K562 (cell line): ENCODE data around the gene NR2F1. TPM values are rescaled to one million over a fixed set of nuclear protein-coding genes. Genes with fewer than 3 reads are reported as not detected.

Source experiments
- C11orf30 ChIP-seq: fragments of 450-650 bp; IDR thresholded peaks from 2 replicates; pipeline ENCODE4 v1.6.1; 2016; ENCODE audit warnings: low read depth, mild to moderate bottlenecking
- HNRNPH1 ChIP-seq: fragments of 200-400 bp; formaldehyde crosslinking; optimal IDR thresholded peaks from 2 replicates; pipeline ENCODE3; 2017; ENCODE audit warnings: low read depth, mild to moderate bottlenecking, low read length, moderate library complexity
- JUND ChIP-seq, 2 experiments: IDR thresholded peaks; 2 replicates in 1 of 2; 3 replicates in 1 of 2; pipeline ENCODE4 v1.6.1; 2011; ENCODE audit warnings: borderline replicate concordance in 2 of 2, low read depth in 2 of 2, low read length in 2 of 2, improper control_type of control experiment in 1 of 2, missing biosample characterization in 1 of 2, missing genetic modification characterization in 1 of 2, missing genetic modification reagents in 1 of 2
- TBP ChIP-seq: optimal IDR thresholded peaks from 2 replicates; pipeline ENCODE3; 2011; ENCODE audit warnings: low read depth, low read length, improper control_type of control experiment
- ZC3H8 ChIP-seq: fragments of 450-650 bp; IDR thresholded peaks from 2 replicates; pipeline ENCODE4 v1.6.1; 2017
- polyA plus RNA-seq, 8 experiments: library from polyadenylated mRNA; depleted of rRNA in 4 of 8; stranded (reverse) in 5 of 8; unstranded in 3 of 8; fragments of >200 nt; fragmentation: Nextera tagmentation in 2 of 8; fragmentation: Illumina TruSeq in 1 of 8; extraction: Ambion mirVana in 2 of 8; extraction: Trizol in 1 of 8; gene quantifications; 2 replicates each; pipeline versions ENCODE4 v1.2.1 to v1.2.3, GENCODE V29; 2011 to 2014; ENCODE audit warnings: inconsistent platforms in 1 of 8, missing spikeins in 1 of 8
- total RNA-seq, 7 experiments: library from RNA; depleted of rRNA in 6 of 7; stranded (reverse); fragments of >200 nt in 6 of 7; fragmentation: Illumina TruSeq in 2 of 7; extraction: Trizol in 2 of 7; gene quantifications; 2 replicates each; pipeline versions ENCODE4 v1.2.1 to v1.2.3, GENCODE V29; 2011 to 2021; ENCODE audit warnings: low replicate concordance in 1 of 7
- TF ChIP-seq, protein P1 (sequence below), 2 experiments: fragments of 450-650 bp; formaldehyde crosslinking in 1 of 2; IDR thresholded peaks; 2 replicates each; pipeline versions ENCODE4 v1.4.0 to v1.6.1; 2014 to 2020; ENCODE audit warnings: mild to moderate bottlenecking in 2 of 2, borderline replicate concordance in 1 of 2, low read depth in 1 of 2
- TF ChIP-seq, protein P2 (sequence below): fragments of 250-450 bp; sonication (Bioruptor Pico); IDR thresholded peaks from 2 replicates; pipeline ENCODE4 v1.5.0; 2022; ENCODE audit warnings: mild to moderate bottlenecking

The NR2F1 gene
- total and polyA plus RNA-seq, 9 of the 15 experiments (the other 6 are each of a cell fraction or from before 2014, with no cell fraction given): 0.18 TPM; not detected in 8

DNA sequence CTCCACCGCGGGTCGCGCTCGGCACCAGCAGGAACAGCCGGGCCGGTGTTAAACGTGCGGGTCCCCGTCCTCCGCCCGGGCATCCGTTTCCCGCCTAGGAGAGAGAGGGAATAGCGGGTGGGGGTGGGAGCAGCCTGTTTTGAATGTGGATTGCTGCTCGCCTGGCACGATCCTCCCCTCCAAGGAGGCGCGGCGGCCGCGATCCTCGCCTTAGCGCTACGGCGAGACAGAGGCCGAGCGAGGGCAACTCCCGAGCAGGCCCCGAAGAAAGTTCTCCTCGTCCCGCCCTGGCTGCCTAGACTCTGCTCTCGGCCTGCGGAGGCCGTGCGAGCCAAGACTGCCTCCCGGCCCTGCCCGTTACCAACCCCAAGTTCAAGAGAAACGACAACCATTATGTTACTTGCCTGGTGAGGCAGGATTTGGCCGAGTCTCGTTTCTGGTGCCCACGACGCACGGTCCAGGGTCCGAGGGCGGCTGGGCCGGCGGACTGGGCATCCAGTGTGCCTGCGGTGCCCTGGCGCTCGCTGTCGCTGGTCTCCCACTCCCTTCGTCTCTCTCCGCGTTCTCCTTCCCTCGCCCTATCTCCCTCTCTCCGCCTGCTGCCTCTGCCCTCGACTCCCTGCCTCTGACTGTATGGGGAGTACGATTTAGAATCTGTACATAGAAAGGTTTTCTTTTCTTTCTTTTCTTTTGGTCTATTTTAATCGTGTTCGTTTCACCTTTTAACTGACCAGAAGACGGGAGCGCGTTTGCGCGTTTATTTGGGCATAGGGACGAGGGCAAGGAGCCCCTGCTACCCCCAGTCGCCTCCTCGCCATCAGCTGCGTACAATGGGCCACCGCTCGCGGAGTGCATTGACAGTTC lies 2.7 kb upstream of the NR2F1 start (continued):
- TF ChIP-seq, protein P1, sequence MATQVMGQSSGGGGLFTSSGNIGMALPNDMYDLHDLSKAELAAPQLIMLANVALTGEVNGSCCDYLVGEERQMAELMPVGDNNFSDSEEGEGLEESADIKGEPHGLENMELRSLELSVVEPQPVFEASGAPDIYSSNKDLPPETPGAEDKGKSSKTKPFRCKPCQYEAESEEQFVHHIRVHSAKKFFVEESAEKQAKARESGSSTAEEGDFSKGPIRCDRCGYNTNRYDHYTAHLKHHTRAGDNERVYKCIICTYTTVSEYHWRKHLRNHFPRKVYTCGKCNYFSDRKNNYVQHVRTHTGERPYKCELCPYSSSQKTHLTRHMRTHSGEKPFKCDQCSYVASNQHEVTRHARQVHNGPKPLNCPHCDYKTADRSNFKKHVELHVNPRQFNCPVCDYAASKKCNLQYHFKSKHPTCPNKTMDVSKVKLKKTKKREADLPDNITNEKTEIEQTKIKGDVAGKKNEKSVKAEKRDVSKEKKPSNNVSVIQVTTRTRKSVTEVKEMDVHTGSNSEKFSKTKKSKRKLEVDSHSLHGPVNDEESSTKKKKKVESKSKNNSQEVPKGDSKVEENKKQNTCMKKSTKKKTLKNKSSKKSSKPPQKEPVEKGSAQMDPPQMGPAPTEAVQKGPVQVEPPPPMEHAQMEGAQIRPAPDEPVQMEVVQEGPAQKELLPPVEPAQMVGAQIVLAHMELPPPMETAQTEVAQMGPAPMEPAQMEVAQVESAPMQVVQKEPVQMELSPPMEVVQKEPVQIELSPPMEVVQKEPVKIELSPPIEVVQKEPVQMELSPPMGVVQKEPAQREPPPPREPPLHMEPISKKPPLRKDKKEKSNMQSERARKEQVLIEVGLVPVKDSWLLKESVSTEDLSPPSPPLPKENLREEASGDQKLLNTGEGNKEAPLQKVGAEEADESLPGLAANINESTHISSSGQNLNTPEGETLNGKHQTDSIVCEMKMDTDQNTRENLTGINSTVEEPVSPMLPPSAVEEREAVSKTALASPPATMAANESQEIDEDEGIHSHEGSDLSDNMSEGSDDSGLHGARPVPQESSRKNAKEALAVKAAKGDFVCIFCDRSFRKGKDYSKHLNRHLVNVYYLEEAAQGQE (IDR thresholded peaks at IDR 0.05; ENCODE audit: borderline replicate concordance): no peak
- TF ChIP-seq, protein P1 (CRISPR knock-in tag; IDR thresholded peaks at IDR 0.05; ENCODE audit: low read depth): no peak
- TF ChIP-seq JUND (IDR thresholded peaks at IDR 0.05; ENCODE audit: borderline replicate concordance, low read depth, low read length) (no peak), JUND (tag; IDR thresholded peaks at IDR 0.05; ENCODE audit: borderline replicate concordance, low read depth, low read length) (no peak), ZC3H8 (no peak), TBP (no peak), HNRNPH1 (no peak), C11orf30 (no peak)
- TF ChIP-seq, protein P2, sequence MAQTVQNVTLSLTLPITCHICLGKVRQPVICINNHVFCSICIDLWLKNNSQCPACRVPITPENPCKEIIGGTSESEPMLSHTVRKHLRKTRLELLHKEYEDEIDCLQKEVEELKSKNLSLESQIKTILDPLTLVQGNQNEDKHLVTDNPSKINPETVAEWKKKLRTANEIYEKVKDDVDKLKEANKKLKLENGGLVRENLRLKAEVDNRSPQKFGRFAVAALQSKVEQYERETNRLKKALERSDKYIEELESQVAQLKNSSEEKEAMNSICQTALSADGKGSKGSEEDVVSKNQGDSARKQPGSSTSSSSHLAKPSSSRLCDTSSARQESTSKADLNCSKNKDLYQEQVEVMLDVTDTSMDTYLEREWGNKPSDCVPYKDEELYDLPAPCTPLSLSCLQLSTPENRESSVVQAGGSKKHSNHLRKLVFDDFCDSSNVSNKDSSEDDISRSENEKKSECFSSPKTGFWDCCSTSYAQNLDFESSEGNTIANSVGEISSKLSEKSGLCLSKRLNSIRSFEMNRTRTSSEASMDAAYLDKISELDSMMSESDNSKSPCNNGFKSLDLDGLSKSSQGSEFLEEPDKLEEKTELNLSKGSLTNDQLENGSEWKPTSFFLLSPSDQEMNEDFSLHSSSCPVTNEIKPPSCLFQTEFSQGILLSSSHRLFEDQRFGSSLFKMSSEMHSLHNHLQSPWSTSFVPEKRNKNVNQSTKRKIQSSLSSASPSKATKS (CRISPR knock-in tag): no peak
- TF ChIP-seq, all 486 proteins: peak for 0
